Adipose tissue (tissue), 3 donors: ENCODE results near the gene FAS. TPM values are rescaled to one million over a fixed set of nuclear protein-coding genes. Genes with fewer than 3 reads are reported as not detected.

Source experiments
- polyA plus RNA-seq, 3 donors: library from polyadenylated mRNA; stranded (reverse); fragments of 200-250 nt; gene quantifications; one replicate each; pipeline ENCODE4 v1.2.3, GENCODE V29; 2013
- donor health status: healthy with polysubstance abuse.
- donor health status: Bipolar disorder and iron deficiency.
- donor health status: healthy.

FAS gene
- polyA plus RNA-seq, 3 donors = 2.2 to 20.1 (median 14.0) TPM

Other genes starting within 250 kb of the FAS start
- under 1 TPM in 1 of 3 donors, not detected in 2; 0.49 TPM for gene LIPN, start 230.8 kb upstream of the FAS start, polyA plus RNA-seq
- gene LIPM, start 188.1 kb upstream of the FAS start, polyA plus RNA-seq = under 1 TPM in 1 of 3 donors, not detected in 2; 0.04 TPM
- gene ANKRD22, start 139.0 kb upstream of the FAS start, polyA plus RNA-seq = 10 to 100 TPM in 1 of 3 donors, 1 to 10 TPM in 2; 1.0 to 14.7 (median 3.2) TPM
- 1 to 10 TPM; 2.4 to 5.4 (median 2.6) TPM for gene STAMBPL1, start 110.6 kb upstream of the FAS start, polyA plus RNA-seq
- 100 to 1,000 TPM in 2 of 3 donors, 10 to 100 TPM in 1; 37.2 to 242 (median 231) TPM for gene ACTA2, start 38.0 kb upstream of the FAS start, polyA plus RNA-seq
- gene CH25H, start 216.5 kb downstream of the FAS start, polyA plus RNA-seq = 10 to 100 TPM in 2 of 3 donors, under 1 TPM in 1; 0.47 to 20.7 (median 12.0) TPM